GM12891 (cell line): ENCODE results near the gene TRIM41.

ENCODE experiments used
- POLR2A ChIP-seq: IDR thresholded peaks from 2 replicates; pipeline ENCODE4 v1.6.1; 2011; ENCODE audit warnings: low read depth, low read length, control low read depth
- POLR2AphosphoS5 ChIP-seq: IDR thresholded peaks from 2 replicates; pipeline ENCODE4 v1.6.1; 2011; ENCODE audit warnings: low read depth, low read length, control low read depth
- TAF1 ChIP-seq: IDR thresholded peaks from 2 replicates; pipeline ENCODE4 v1.6.1; 2011; ENCODE audit warnings: low read depth, low read length, control low read depth

DNA sequence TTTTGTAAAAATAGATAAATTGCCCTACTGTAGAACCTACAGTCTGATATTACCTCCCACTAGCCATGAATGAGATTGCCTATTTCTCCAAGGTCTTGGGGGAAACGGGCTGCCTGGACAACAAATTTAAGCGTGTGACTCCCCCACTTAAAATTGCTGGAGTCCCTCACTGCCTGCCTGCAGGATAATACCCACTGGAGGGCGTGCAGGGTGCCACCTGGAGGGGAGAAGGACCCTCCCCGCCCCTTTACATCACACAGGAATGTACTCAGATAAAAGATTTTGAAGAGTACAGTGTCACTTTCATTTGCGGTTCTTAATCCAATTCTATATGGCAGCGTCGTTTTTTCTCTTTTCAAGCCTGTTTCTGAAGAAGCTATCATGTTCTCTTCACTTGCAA is 11.9 kb upstream of the TRIM41 start:
- no peak for TF ChIP-seq POLR2AphosphoS5
- no peak for TF ChIP-seq POLR2A
- TF ChIP-seq TAF1 = no peak
